Activated T-cell treated with anti-CD3 and anti-CD28 coated beads, Interleukin-2, amount 50 U/mL, for 72 hours (primary cell): ENCODE data around the gene TTR. TPM values are rescaled to one million over a fixed set of nuclear protein-coding genes. Genes with fewer than 3 reads are reported as not detected.
A peak's percentile ranks its signal among the peaks of the same experiment; 100 is the strongest.

Source experiments
- ATAC-seq, 2 donors: fragments of 150-1000 bp; cut with Tn5 transposase; replicated peaks in 1 of 2; 2 replicates each; pipeline ENCODE4 v1.10.0; 2021; ENCODE audit warnings: moderate library complexity in 2 of 2, mild to moderate bottlenecking in 1 of 2
- DNase-seq, 2 donors: peaks; one replicate each; pipeline ENCODE4 v3.0.0; 2021 to 2022; ENCODE audit warnings: mixed read lengths in 1 of 2
- H3K27ac Mint-ChIP-seq: one replicate; pipeline ENCODE4 v1.8.0; 2022; ENCODE audit warnings: mild to moderate bottlenecking, moderate library complexity, mixed read lengths
- H3K27me3 Mint-ChIP-seq: one replicate; pipeline ENCODE4 v1.8.0; 2022; ENCODE audit warnings: low read depth, mixed read lengths
- H3K36me3 Mint-ChIP-seq, 2 donors: one replicate each; pipeline ENCODE4 v1.8.0; 2022; ENCODE audit warnings: mixed read lengths in 2 of 2, mild to moderate bottlenecking in 1 of 2; ENCODE audit not compliant: insufficient read depth in 2 of 2
- H3K4me1 Mint-ChIP-seq: one replicate; pipeline ENCODE4 v1.8.0; 2022; ENCODE audit warnings: low read depth, mixed read lengths
- H3K4me3 Mint-ChIP-seq, 2 donors: one replicate each; pipeline ENCODE4 v1.8.0; 2022; ENCODE audit warnings: mild to moderate bottlenecking in 2 of 2, mixed read lengths in 2 of 2, moderate library complexity in 2 of 2
- H3K9me3 Mint-ChIP-seq, 2 donors: one replicate each; pipeline ENCODE4 v1.8.0; 2022; ENCODE audit warnings: mixed read lengths in 2 of 2
- total RNA-seq, 2 donors: library from RNA; stranded (reverse); gene quantifications; one replicate each; pipeline ENCODE4 v1.2.3, GENCODE V29; 2022

Gene TTR
- total RNA-seq, 2 donors from 2014 or later: not detected

GRCh38 chr18:31610286-31611205 is 18.9 kb downstream of the TTR start:
- ATAC-seq (peak in 1 of 2 donors; percentile 29), DNase-seq (no peak)
- Mint-ChIP-seq H3K4me3 (no peak overlapping the region), H3K27ac (no peak overlapping the region), H3K9me3 (no peaks in the 10 kb centered on the region), H3K36me3 (no peaks in the 10 kb centered on the region), H3K27me3 (peaks cover 20% of the 10 kb centered on the region), H3K4me1 (no peaks in the 10 kb centered on the region)

DNA sequence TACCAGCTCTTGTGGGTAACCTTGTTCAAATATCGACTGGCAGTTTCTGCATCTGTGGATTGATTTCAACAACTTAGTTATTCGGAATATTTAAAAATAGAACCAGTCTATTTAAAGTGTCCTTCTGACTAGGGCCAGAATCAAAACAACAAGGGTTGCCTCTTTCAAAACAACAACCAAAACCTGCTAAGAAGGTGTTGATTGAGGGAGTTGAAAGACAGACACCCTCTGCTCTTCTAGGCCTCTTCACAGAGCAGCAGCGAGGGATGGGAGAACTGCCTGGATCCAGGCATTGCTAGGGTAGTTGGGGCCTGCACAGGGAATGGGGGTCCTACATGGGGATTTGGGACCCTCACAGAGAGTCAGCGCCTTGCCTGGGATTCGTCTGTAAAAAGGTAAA is 19.8 kb downstream of the TTR start:
- ATAC-seq (no peak), DNase-seq (no peak)
- H3K9me3 Mint-ChIP-seq: no peaks in the 10 kb centered on the region
- H3K27me3 Mint-ChIP-seq: peaks cover 12% of the 10 kb centered on the region
- no peaks in the 10 kb centered on the region for H3K4me1 Mint-ChIP-seq
- no peak overlapping the region for H3K4me3 Mint-ChIP-seq
- no peaks in the 10 kb centered on the region for H3K36me3 Mint-ChIP-seq
- no peak overlapping the region for H3K27ac Mint-ChIP-seq

DNA sequence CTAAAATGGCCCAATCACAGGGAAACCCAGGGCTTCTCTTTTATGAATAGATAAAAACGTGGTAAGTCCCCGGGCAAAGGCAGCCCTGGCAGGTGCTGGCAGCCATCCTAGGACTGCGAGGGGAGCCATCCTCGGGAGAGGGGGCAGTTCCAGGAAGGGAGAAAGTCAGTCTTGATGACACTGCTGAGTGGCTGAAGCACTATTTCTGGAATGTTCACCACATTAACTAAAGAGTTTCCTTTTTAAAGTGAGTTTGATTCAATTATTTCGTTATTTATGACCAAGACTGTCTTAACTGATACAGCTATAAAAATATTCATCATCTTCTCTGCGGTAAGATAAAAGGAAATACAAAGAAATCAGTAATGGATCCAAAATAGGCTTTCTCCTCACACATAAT is 20.4 kb downstream of the TTR start:
- H3K36me3 Mint-ChIP-seq: no peaks in the 10 kb centered on the region
- no peaks in the 10 kb centered on the region for H3K4me1 Mint-ChIP-seq
- H3K27ac Mint-ChIP-seq: no peak overlapping the region
- ATAC-seq (no peak), DNase-seq (no peak)
- H3K27me3 Mint-ChIP-seq: peaks cover 11% of the 10 kb centered on the region
- no peaks in the 10 kb centered on the region for H3K9me3 Mint-ChIP-seq
- H3K4me3 Mint-ChIP-seq: no peak overlapping the region

DNA sequence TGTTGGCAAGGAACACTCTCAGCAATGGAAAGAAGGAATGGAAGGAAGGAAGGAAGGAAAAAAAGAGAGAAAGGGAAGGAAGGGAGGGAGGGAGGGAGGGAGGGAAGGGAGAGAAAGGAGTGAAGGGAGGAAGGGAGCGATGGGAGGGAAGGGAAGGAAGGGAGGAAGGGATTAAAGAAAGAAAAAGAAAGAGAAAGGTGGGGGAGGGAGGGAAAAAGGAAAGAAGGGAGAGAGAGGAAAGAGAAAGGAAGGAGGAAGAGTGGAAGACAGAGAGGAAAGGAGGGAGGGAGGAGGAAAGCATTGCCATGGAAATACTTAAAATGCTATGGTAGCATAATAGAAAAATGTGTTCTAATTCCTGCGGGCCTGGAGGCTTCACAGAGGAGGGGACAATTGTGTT is 22.4 kb downstream of the TTR start:
- no peaks in the 10 kb centered on the region for H3K36me3 Mint-ChIP-seq
- no peak for DNase-seq
- no peaks in the 10 kb centered on the region for H3K4me1 Mint-ChIP-seq
- H3K4me3 Mint-ChIP-seq: no peak overlapping the region
- H3K27ac Mint-ChIP-seq: no peak overlapping the region
- peaks cover 9% of the 10 kb centered on the region for H3K27me3 Mint-ChIP-seq
- no peak for ATAC-seq
- no peaks in the 10 kb centered on the region for H3K9me3 Mint-ChIP-seq

DNA sequence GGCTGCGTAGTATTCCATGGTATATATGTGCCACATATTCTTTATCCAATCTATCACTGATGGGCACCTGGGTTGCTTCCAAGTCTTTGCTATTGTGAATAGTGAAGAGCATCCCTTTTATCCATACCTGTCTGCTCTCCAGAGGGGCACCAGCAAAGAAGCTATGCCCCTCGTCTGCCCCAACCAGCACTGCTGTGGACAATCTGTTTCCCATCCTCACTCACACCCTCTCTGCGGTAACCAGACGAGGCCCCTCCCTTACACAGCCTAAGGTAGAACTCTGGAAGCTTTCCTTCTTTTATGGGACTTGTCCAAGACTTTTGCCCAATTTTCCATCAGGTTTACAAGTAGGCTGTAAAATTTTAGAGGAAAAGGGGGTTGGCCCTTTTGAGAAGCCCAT is 24.9 kb downstream of the TTR start:
- peaks cover 16% of the 10 kb centered on the region for H3K27me3 Mint-ChIP-seq
- H3K36me3 Mint-ChIP-seq: no peaks in the 10 kb centered on the region
- no peak for DNase-seq
- no peak overlapping the region for H3K4me3 Mint-ChIP-seq
- no peaks in the 10 kb centered on the region for H3K9me3 Mint-ChIP-seq
- no peak for ATAC-seq
- H3K4me1 Mint-ChIP-seq: no peaks in the 10 kb centered on the region
- H3K27ac Mint-ChIP-seq: no peak overlapping the region

DNA sequence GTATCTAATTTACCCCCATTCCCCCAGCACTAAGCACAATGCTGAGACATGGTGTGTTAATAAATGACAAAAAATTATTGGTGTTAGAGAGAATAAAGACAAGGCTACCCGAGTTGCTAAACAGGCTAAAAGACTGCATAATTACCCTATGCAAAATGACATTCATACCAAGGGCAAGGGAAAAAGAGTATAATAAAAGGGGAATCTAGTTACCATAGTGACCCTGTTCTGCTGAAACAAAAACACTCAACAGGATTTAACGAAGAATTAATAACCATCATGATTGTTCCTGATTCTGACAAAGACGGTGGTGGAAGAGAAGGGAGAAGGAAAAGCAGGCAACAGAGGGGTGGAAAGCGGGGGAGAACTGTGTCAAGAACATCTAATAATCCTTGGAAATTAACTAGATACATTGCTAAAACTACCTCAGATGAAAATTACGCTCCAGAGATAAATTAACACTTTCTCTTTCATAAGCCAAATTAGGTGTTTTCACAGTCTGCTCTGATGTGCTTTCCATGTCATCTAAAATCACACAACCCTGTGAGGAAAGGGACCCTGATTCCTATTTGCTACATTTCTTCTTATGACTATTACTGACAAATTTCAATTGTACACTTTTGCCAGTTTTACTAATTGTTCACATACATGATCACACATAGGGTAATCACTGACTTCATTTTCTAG is 25.5 kb downstream of the TTR start:
- Mint-ChIP-seq H3K4me3 (no peak overlapping the region), H3K9me3 (no peaks in the 10 kb centered on the region), H3K27ac (no peak overlapping the region), H3K36me3 (no peaks in the 10 kb centered on the region), H3K4me1 (no peaks in the 10 kb centered on the region), H3K27me3 (peaks cover 16% of the 10 kb centered on the region)
- no peak for DNase-seq
- ATAC-seq: no peak

DNA sequence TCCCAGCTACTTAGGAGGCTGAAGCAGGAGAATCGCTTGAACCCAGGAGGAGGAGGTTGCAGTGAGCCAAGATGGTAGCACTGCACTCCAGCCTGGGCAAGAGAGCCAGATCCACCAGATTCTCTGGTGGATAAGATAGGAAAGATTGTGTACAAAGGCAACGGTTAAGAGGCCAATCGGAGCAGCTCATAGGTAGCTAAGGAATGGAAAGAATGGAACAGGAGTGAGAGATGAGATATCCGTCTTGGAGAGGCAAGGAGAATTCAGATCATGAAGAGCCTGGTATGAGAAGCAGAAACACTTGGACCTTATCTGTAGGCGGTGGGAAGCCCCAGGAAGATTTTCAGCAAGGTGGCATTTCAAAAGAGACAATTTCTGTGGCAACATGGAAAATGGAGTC is 27.1 kb downstream of the TTR start:
- Mint-ChIP-seq H3K9me3 (no peaks in the 10 kb centered on the region), H3K36me3 (no peaks in the 10 kb centered on the region), H3K4me3 (no peak overlapping the region), H3K27ac (no peak overlapping the region), H3K27me3 (peaks cover 13% of the 10 kb centered on the region), H3K4me1 (no peaks in the 10 kb centered on the region)
- DNase-seq: no peak
- no peak for ATAC-seq

DNA sequence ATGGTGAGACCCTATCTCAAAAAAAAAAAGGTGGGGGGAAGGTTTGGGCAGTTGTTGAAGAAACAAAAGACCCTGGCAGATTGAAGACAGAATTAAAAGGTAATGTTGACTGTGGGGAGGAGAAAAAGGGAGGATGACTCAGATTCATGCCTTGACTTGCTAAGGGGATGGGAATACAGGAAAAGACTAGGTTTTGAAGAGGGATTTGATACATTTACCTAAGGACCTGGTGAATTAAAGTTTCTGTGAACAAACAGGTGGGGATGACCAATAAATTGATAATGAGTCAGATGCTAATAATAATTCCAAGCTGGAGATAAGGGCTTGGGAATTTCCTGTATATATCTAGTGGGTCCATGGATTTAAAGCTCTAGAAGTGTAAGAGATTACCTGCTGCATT is 27.6 kb downstream of the TTR start:
- Mint-ChIP-seq H3K27me3 (peaks cover 10% of the 10 kb centered on the region), H3K9me3 (no peaks in the 10 kb centered on the region), H3K27ac (no peak overlapping the region), H3K36me3 (no peaks in the 10 kb centered on the region), H3K4me3 (no peak overlapping the region), H3K4me1 (no peaks in the 10 kb centered on the region)
- DNase-seq: no peak
- ATAC-seq: no peak

DNA sequence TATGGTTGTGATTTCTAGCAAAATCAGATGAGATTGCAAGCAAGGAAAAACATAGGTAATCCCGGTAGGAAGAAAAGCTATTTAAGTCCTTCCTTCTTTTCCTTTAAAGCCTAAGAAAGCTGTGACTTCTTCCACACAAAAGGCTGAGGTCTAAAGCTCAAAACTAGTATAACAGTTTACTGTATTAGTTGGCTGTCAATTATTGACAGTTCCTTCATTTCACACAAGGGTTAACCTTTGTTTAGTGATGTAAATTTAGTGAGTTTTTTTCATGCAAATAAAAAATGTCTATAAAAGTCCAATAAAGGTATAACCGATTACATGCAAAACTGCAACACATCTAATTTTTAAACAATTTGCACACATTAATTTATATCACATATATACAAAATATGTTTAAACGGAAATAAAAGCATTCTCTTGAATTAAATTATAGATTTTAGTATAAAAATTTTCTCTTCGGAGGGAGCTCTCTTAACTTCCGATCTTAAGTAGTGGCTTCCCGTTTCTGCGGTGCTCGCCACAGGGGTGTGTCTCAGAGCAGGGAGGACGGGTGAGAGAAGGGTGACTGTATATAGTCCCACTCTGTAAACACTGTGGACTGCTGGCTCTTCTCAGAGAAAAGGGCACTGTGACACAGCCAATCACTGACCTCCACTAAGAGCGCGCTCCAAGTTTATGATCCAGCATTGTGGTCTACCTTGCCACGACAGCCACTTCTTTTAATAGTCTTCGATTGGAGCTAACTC is 33.4 kb downstream of the TTR start:
- H3K4me3 Mint-ChIP-seq: no peak overlapping the region
- H3K36me3 Mint-ChIP-seq: no peaks in the 10 kb centered on the region
- no peak overlapping the region for H3K27ac Mint-ChIP-seq
- H3K27me3 Mint-ChIP-seq: no peaks in the 10 kb centered on the region
- no peaks in the 10 kb centered on the region for H3K4me1 Mint-ChIP-seq
- DNase-seq: no peak
- H3K9me3 Mint-ChIP-seq: no peaks in the 10 kb centered on the region
- no peak for ATAC-seq

- Mint-ChIP-seq H3K4me1 (no peaks in the 10 kb centered on the region), H3K27ac (no peak overlapping the region), H3K4me3 (no peak overlapping the region), H3K9me3 (no peaks in the 10 kb centered on the region), H3K36me3 (no peaks in the 10 kb centered on the region), H3K27me3 (no peaks in the 10 kb centered on the region)
- ATAC-seq (no peak), DNase-seq (no peak)
Observed at GRCh38 chr18:31626409-31626808, 34.7 kb downstream of the TTR start.

DNA sequence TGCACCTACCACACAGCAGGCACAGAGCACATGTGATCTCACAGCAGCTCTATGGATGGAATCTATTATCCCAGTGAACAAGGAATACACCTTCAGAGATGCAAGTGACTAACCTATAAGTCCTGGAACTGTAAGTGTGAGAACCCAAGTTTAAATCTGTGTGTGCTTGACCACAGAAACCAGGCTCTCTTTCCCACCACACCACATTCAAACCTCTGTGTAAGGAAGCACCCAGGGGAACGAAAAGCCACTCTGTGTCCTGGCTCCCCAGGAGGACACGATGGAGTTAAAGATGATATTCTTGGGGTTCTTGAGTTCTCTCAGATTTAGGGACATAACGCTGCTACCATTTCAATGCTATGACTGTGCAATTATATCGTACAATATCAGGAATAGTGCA is 38.9 kb downstream of the TTR start:
- DNase-seq: no peak
- no peak for ATAC-seq

GRCh38 chr18:31631526-31631925 is 39.8 kb downstream of the TTR start:
- no peaks in the 10 kb centered on the region for H3K36me3 Mint-ChIP-seq
- no peaks in the 10 kb centered on the region for H3K9me3 Mint-ChIP-seq
- DNase-seq: no peak
- no peak for ATAC-seq
- H3K4me3 Mint-ChIP-seq: no peak overlapping the region
- H3K4me1 Mint-ChIP-seq: peaks cover 16% of the 10 kb centered on the region
- H3K27ac Mint-ChIP-seq: no peak overlapping the region
- H3K27me3 Mint-ChIP-seq: peaks cover 11% of the 10 kb centered on the region

More for the DNA sequence above, 38.9 kb downstream of the TTR start:
- Mint-ChIP-seq H3K27ac (no peak overlapping the region), H3K27me3 (peaks cover 11% of the 10 kb centered on the region), H3K36me3 (no peaks in the 10 kb centered on the region), H3K4me1 (peaks cover 16% of the 10 kb centered on the region), H3K9me3 (no peaks in the 10 kb centered on the region), H3K4me3 (no peak overlapping the region)

DNA sequence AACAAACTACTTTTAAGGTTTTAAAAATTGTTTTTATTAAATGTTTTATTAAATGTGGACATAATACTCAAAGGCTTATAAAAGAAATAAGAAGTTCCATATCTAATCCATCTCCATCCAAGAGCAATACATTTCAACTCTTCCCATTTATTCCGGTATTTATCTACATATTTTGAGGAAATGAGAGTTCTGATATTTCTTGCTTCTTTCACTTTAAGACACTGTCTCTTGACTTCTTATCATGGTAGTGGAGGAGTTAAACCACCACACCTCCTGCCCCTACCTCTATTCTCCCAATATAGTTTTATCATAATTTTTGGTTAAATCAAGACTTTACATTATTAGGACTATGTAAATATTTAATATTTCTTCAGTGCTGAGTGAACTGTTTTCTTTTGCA is 40.7 kb downstream of the TTR start:
- Mint-ChIP-seq H3K27me3 (peaks cover 15% of the 10 kb centered on the region), H3K4me3 (no peak overlapping the region), H3K36me3 (no peaks in the 10 kb centered on the region), H3K27ac (peak overlapping the region; percentile 34), H3K4me1 (peaks cover 16% of the 10 kb centered on the region), H3K9me3 (no peaks in the 10 kb centered on the region)
- DNase-seq: no peak
- no peak for ATAC-seq
